Cardiac septum (tissue), 1 donor: Measurements from ENCODE around the gene PRXL2B. TPM values are rescaled to one million over a fixed set of nuclear protein-coding genes. Genes with fewer than 3 reads are reported as not detected.
"Not testable (repeated sequence)": the region's sequence is repeated elsewhere in the genome, so short reads cannot be mapped to it uniquely, and the experiment has no call there.

Experiments
- DNase-seq: peaks from one replicate; pipeline ENCODE4 v3.0.0-alpha.2; 2020; ENCODE audit warnings: low spot score
- intact Hi-C: fragments of 100-400 bp; cut with DNase I; formaldehyde crosslinking; loops from one replicate; pipeline ENCODE4 v1.14.0; 2022
- total RNA-seq: library from RNA; stranded (reverse); fragmentation: NEBNext Ultra II Directional; extraction: Animal tissue kit (Norgen Biotek cat#: 25700); gene quantifications from one replicate; pipeline ENCODE4 v1.2.1, GENCODE V29; 2021
- donor health status: DM: no; HTN: no; CAD: no.

Gene PRXL2B
- total RNA-seq, 1 donor from 2014 or later: 3.4 TPM

- intact Hi-C loops: loop anchor here (1.0 to 5.0 kb wide), 4 partner anchors 31 to 351 kb away; partner anchors contain the start of gene PRXL2B
- DNase-seq: peak; percentile 94
These were observed 38.4 kb upstream of the PRXL2B start for GRCh38 chr1:2548068-2548589.

GRCh38 chr1:2549367-2550029 lies 37.1 kb upstream of the PRXL2B start:
- not testable (repeated sequence) for DNase-seq
- intact Hi-C loops: loop anchor here (2.0 to 5.0 kb wide), 3 partner anchors 29 to 352 kb away; partner anchors contain the start of gene PRXL2B

- DNase-seq, intact Hi-C loops: not testable (repeated sequence)
These were observed 36.2 kb upstream of the PRXL2B start for GRCh38 chr1:2550309-2550861.

- intact Hi-C loops, DNase-seq: not testable (repeated sequence)
These were observed 35.0 kb upstream of the PRXL2B start for GRCh38 chr1:2551544-2551943.

GRCh38 chr1:2552189-2552588 lies 34.4 kb upstream of the PRXL2B start:
- intact Hi-C loops: no loop called here
- no peak for DNase-seq

GRCh38 chr1:2553076-2553475 lies 33.5 kb upstream of the PRXL2B start:
- intact Hi-C loops: not testable (repeated sequence)

GRCh38 chr1:2553871-2554620 lies 32.5 kb upstream of the PRXL2B start:
- DNase-seq: no peak
- intact Hi-C loops: no loop called here

More at GRCh38 chr1:2553076-2553475, 33.5 kb upstream of the PRXL2B start:
- DNase-seq: not testable (repeated sequence)

GRCh38 chr1:2554621-2555387 lies 31.8 kb upstream of the PRXL2B start:
- intact Hi-C loops: no loop called here
- no peak for DNase-seq

GRCh38 chr1:2555634-2556276 lies 30.8 kb upstream of the PRXL2B start:
- DNase-seq: peak; percentile 90
- intact Hi-C loops: no loop called here

- DNase-seq: peak; percentile 90
These were observed 30.3 kb upstream of the PRXL2B start, which contains the start of gene TNFRSF14 for GRCh38 chr1:2556277-2556677. TNFRSF14 (plus strand) TSS chr1:2556371; CDS start chr1:2556665, 294 bp downstream.

GRCh38 chr1:2556678-2557481 lies 29.7 kb upstream of the PRXL2B start:
- DNase-seq: no peak
- intact Hi-C loops: no loop called here

More at GRCh38 chr1:2556277-2556677, 30.3 kb upstream of the PRXL2B start, which contains the start of gene TNFRSF14:
- intact Hi-C loops: no loop called here

- intact Hi-C loops: no loop called here
- DNase-seq: no peak
These were observed 28.8 kb upstream of the PRXL2B start for GRCh38 chr1:2557482-2558400.

GRCh38 chr1:2558420-2558819 lies 28.2 kb upstream of the PRXL2B start:
- DNase-seq: no peak

GRCh38 chr1:2558861-2559260 lies 27.7 kb upstream of the PRXL2B start:
- no peak for DNase-seq

More at GRCh38 chr1:2558420-2558819, 28.2 kb upstream of the PRXL2B start:
- intact Hi-C loops: no loop called here

GRCh38 chr1:2559509-2560298 lies 26.9 kb upstream of the PRXL2B start:
- intact Hi-C loops: no loop called here
- DNase-seq: no peak

More at GRCh38 chr1:2558861-2559260, 27.7 kb upstream of the PRXL2B start:
- intact Hi-C loops: no loop called here
